Ureter (tissue), 1 donor: ENCODE data around the gene AP1G1. TPM values are rescaled to one million over a fixed set of nuclear protein-coding genes. Genes with fewer than 3 reads are reported as not detected.
A peak's percentile ranks its signal among the peaks of the same experiment; 100 is the strongest.

ENCODE experiments used
- DNase-seq: peaks from one replicate; pipeline ENCODE4 v3.0.0-alpha.2; 2020; ENCODE audit warnings: low spot score
- total RNA-seq: library from RNA; stranded (reverse); gene quantifications from one replicate; pipeline ENCODE4 v1.2.4, GENCODE V29; 2023
- donor health status: DM: yes; HTN: yes; CAD: no.

AP1G1 gene
- total RNA-seq, 1 donor from 2014 or later, result 117 TPM

DNA sequence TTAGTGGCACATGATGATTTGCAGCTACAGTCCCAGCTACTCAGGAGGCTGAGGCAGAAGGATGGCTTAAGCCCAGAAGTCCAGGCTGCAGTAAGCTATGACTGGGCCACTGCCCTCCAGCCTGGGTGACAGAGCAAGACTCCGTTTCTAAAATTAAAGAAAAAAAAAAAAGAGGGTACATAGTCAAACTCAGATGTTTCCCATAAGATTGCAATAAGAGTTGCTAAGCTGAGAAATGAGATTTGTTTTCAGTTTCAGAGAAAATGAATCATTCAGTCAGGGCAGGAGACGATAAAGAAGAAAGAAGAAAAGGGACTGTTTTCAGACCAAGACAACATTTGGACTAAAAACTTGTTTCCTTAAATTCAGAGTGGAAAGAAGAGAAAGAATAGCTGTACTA lies 54.0 kb downstream of the AP1G1 start:
- DNase-seq, result no peak

DNA sequence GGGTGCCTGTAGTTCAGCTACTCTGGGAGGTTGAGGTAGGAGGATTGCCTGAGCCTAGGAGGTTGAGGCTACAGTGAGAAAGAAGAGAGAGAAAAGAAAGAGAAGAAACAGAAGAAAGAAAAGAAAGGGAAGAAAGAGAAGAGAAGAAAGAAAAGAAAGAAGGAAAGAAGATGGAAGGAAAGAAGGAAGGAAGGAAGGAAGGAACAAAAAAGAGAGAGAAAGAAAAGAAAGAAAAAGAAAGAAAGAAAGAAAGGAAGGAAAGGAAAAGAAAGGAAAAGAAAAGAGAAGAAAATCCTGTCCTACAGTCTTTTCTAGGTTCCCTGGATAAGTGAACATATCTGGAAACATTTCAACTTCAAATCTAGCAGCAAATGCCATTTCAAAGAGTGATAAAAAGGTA lies 54.5 kb downstream of the AP1G1 start:
- no peak for DNase-seq

DNA sequence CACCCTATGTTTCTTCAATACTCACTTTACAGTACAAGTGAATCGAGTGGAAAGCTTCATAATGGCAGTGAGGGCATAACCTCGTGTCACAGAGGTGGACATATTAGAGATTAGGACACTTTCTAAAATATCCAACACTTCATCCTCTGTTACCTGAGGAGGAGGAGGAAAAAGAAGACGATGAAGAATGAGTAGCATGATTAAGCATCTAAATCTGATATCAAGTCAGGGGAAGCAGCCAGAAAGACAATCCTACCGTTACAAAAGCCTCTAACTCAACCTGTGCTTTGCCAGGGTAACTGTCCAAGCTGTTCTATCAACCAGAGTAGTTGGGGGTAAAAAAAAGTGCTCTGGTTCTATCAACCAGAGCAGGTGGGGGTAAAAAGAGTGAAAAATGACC lies 60.4 kb downstream of the AP1G1 start:
- DNase-seq, result no peak

DNA sequence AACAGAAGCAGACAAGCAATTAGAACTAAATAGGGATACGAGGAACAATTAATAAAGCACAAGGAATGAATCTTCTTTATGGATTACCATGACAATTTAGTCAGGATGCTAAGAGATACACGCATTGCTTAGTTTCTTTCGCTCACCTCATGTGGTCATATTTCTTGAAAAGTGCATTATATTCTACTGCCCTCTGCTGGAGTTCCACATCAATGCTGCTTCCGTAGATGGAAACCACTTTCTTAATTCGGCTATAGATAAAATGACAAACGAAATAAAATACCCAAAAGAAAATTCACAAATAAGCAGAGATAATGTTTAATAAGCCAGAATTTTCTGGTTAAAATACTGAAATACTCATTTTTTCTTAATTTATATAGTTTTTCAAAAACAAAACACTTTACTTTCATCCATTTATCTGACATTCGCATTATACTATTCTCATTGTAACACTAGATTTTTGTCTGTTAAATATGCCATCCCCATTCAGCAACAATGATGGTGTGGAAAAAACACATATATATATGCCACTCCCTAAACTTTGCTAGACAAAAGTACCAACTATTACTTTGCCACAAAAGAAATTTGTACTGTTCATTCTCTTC lies 62.1 kb downstream of the AP1G1 start:
- no peak for DNase-seq

DNA sequence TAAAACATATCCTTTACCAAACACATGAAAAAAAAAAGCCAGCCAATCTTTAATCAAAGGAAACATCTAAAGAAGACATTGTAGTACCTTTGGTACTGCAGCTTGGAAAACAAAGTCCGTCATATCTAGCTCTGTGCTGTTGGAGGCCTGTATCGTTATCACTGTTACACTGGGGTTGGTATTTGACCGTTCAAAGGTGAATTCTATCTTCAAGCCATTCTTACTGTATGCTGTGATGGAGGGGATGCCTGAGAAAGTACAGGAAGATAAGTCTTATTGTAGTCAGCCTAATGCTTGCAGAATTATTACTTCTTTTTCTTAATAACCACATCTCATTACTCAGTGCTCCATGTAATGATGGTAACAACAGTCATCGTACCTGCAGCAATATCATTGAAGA lies 69.8 kb downstream of the AP1G1 start:
- no peak for DNase-seq

DNA sequence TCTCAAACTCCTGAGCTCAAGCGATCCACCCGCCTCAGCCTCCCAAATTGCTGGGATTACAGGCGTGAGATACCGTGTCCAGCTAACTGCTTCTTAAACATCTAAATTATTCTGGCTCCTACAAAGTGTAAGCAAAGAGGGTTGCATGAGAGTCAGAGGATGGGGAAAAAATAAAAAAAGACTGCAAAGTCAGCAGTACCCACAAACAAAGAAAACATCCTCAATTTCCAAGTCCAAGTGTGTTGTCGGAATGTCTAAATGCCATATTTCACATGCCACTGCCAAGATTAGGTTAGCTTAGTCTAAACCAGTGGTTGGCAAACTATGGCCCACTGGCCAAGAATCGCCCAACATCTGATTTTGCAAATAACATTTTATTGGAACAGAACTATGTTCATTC lies 71.1 kb downstream of the AP1G1 start:
- DNase-seq, result no peak

DNA sequence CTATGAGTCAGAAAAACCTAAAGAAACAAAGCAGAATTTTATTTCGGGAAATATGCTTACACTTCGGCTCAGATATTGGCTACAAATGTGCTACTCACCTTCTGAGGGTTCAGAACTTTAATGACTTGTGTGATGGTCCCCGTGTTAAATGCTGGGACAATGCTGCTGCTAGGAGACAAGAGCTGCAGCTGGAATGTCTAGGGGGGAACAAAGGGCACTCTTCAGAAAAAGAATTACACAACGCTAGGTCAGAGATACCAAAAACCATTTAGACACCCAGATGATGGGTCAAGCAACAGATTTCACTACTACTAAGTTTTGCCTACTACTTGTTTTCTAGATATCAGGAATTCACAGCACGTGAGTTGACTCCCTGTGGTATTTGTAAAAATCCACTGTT lies 74.1 kb downstream of the AP1G1 start:
- DNase-seq, result no peak

DNA sequence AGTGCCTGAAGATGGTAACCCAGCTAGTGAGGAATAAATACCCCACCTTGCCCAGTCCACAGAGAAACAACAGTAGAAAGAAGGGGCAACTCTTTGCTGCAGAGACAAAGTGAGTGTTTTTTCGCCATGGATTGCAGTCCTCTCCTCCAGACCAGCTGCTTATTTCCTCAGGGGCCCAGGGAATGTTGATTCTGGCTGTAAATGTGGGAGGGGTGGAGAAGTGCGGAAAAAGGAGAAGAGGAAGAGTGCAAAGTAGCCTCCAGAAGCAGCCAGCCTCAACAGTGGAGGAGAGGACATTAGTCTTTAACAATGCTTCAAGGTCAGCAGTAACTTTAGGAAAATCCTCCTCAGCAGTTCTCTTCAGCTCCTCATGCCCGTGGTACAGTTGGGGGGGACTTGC lies 76.0 kb downstream of the AP1G1 start:
- no peak for DNase-seq

DNA sequence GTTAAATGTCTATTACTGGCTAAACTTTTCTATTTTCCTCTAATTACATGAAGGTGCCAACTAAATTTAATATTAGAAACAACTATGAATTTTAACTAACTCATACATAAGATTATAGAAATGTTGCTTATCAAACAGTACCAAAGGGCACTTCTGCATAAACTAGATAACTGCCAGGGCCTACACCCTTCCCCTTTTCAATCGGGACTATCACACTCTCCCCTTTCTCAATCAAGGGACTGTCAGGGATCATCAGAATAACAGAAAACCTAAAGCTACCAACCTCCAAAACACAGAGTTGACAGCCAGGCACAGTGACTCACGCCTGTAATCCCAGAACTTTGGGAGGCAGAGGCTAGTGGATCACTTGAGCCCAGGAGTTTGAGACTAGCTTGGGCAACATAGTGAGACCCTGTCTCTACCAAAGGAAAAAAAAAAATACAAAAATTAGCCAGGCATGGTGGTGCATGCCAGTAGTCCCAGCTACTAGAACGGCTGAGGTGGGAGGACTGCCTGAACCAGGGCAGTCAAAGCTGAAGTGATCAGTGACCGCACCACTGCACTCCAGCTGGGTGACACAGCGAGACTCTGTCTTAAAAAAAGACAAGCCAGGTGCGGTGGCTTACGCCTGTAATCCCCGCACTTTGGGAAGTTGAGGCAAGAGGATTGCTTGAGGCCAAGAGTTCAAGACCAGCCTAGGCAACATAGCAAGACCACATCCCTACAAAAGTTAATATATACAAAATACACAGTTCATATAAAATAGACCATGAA lies 80.9 kb downstream of the AP1G1 start:
- DNase-seq, result no peak

DNA sequence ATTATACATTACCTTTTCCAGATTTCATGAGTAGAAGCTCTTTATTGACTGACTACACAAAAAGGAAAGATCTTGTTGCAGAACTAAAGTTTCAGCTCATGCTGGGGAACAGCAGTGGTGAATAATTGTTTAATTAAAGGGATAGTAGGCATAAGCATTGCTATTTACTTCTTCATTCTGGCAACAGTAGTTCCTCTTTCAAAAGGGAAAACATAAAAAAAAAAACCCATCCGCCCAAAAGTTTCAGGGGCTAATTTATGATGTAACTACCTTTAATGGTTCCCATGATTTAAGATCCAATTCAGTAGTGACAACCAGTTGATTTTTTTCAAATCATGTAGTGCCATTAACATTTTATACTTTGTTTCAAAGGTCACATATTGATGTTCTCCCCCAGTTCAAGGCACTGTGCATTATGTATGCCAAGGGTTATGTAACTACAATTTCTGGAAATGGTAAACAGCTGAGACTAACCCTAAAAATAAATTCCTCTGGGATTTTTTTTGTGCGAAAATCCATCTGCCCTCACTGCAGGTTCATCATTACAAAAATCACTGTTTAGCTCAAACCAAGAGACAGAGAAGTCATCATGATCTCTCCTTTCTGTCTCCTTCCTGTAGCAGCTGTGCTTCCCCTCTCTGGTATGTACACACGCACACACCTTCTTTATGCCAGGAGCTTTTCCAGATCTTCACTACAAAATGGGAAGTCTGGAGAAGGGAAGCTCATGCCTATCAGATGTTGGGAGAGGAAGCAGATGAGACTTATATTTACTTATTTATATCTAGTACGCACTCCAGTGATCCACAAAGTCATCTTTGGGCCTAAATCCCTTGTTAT lies 81.9 kb downstream of the AP1G1 start:
- DNase-seq, result no peak

DNA sequence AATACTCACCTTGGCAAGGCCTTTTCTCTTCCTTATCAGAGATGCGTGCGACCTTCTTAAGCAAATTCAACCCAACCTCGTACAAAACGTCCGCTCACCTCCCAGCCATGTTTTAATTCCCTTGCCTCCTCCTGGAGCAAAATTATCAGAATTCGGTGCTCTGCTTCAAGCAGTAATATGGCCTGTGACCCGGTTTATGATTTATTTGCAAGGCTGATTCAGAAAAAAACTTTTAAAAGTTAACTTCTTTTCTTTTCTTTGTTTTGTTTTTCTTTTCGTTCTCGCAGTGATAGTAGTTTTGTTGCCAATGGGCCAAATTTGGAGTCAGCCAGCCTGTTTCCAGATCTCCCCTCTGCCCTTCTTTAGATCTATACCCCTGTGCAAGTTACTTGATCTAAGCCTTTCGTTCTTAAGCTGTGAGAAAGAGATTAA lies 84.3 kb downstream of the AP1G1 start, which contains the start of gene PHLPP2:
Gene PHLPP2, minus strand, starts transcription at position 382 of the 432 bp plus-strand sequence. CDS start 9,906 bp downstream, outside the sequence.
- no peak for DNase-seq

DNA sequence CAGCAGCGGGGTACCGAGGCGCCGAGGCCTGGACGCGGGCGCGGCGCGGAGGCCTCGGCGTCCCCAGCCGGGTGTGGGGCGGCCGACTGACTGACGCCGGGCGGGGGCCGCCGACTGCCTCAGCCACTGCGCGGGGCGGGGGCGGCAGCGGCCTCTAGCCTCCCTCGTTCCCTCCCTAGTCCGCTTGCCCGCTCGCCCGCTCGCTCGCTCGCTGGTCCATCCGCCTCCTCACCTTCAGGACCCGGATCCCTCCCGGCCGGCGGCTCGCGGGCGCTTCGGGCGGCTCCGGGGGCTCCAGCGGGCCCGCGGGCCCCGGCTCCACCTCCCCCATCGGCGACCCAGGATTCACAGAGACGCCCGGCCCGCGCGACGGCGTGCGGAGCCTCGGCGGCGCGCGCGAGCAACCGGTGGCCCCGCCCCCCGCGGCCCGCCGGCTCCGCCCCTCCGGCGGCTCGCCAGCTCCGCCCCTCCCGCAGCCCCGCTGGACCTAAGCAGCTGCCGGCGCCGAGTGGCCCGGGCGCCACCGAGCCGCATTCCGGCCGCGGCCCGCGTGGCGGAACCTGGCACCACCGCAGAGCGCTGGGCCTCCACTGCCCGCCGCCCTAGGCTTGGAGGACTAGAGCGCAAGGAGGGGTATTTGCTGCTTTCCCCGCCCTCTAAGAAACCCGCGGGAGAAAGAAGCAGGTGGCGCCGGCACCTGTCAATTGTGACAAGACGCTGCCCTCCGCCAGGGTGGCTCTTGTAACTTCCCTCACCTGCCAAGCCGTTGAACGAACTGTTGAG lies 84.9 kb downstream of the AP1G1 start:
- peak; percentile 71 for DNase-seq

DNA sequence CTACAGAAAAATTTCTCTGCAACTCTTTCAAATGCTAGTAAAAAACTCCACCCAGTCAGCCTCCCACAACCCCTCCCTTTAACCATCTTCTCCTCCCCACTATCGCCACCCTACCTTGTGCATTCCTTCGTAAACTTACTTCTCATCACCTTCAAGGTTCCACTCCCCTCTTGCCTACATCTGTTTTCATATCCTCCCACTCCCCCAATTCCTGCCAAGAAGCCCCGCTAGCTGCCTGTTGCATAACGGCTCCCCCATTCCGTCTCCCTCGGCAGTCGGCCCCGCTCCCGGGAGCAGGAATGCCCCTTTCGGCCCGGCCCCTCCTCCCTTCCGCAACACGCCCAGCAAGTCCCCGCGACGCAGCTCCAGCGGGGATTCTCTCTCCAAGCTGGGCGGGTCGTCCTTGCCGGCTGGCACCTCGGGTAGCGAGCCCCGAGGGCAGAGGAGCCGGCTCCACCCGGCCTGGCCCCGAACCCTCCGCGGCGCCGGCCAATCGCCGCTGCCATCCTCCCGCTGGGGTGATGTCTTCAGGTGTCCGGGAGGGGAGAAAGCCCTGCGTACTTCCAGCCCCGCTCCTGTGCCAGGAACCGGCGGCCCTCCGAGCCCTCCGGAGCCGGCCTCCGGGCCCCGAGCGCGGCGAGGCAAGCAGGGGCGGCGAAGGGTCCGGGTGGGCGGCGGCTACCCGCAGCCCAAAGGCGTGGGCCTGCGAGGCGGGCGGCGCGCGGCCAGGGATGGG lies 85.7 kb downstream of the AP1G1 start:
- DNase-seq, result peak; percentile 56

DNA sequence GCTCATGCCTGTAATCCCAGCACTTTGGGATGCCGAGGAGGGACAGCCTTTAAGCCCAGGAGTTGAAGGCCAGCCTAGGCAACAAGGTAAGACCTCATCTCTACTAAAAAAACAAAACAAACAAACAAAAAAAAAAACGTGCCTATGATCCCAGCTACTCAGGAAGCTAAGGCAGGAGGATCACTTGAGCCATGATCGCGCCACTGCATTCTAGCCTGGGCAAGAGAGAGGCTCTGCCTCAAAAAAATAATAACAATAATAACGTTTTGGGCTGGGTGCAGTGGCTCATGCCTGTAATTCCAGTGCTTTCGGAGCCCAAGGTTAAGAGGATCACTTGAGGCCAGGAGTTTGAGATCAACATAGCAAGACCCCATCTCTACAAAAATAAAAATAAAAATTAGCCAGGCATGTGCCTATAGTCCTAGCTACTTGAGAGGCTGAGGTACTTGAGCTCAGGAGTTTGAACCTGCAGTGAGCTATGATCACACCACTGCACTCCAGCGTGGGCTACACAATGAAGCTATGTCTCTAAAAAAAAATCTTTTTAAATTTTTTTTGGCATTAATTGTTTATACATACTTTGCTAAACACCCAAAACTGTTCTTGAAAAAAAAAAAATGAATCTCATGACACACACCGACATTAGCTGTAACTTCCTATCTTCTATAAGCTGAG lies 87.4 kb downstream of the AP1G1 start:
- DNase-seq, result no peak

DNA sequence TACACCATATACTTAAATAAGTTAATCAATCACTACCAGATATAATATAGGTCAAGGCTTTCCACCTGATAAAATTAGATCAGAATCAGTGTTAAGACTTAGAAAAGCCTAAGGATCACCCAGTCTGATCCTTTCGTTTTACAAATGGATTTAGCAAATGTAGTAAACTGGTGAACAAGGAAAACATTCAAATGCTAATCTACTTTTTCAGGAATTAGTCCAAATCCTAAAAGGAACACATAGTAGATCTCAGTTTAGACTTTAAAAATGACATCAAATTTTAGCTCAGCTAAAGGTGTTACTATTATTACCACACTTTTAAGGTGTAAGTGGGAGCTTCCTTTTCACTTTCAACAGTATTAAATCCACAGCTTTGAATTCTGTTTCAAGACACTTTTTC lies 96.1 kb downstream of the AP1G1 start:
- DNase-seq, result no peak

DNA sequence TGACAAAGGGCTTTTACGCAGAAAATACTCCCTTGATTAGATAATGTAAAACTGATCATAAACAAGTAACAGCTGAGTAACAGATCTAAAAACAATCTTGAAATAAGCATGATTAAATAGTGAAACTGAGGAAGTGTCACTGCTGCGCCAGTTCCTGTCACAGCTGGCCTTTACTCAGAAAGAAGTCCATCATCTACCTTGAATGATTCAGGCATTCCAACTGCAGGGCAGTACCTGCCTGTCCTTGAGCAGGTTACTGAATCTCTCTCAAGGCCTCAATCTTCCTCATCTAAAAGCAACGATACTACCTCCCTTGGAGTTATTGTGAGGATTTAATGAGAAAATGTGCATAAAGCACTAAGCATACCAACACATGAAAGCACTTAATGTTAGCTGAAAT lies 96.8 kb downstream of the AP1G1 start:
- DNase-seq, result no peak

DNA sequence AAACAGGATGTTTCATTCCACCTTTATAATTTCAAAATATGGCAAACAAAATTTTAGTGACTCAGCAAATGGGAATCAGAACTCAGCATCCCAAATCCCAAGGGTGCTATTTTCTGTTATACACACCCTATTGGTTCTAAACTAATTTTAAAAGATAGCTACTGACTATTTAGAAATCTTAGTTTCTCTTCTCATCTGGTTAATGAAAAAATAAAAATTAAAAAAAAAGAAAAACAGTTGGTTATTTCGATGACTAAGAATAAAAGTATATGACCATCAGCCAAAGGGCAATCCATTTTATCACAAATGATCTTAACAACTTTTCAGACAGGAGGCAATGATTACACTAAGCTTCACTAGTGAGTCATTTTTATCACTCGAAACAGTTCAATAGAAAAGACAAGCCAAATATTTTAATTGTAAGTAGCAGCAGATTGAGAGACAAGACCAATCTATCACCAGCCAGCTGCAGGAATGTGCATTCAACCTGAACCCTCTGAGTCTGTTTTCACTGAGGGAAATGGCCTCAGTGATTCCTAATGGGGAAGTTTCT lies 99.3 kb downstream of the AP1G1 start:
- DNase-seq, result no peak

DNA sequence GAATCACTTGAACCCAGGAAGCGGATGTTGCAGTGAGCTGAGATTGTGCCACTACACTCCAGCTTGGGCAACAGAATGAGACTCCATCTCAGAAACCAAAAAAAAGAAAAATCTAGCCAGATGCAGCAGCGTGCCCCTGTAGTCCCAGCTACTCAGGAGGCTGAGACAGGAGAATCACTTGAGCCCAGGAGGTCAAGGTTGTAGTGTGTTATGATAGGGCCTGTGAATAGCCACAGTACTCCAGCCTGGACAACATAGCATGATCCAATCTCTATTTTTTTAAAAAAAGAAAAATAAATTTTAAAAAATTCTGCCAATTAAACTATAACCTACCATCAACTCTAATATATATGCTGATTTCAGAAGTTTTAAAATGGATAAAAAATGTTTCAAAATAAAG lies 99.9 kb downstream of the AP1G1 start:
- no peak for DNase-seq

DNA sequence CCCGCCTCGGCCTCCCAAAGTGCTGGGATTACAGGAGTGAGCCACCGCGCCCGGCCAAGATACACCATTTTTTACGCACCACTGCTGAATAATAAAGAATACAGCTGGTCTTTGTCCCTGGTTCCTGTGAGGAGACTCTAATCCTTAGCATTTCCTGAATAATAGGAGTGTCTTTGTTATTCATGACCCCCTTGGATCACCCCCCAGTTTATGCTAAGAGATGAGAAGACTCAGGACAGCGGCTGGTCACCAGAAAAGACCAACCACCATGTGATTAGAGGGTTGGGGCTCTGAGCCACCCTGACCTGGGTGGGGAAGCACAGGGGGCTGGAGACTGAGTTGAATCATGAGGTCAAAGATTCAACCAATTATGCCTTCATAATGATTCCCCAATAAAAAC lies 101.4 kb downstream of the AP1G1 start:
- no peak for DNase-seq

DNA sequence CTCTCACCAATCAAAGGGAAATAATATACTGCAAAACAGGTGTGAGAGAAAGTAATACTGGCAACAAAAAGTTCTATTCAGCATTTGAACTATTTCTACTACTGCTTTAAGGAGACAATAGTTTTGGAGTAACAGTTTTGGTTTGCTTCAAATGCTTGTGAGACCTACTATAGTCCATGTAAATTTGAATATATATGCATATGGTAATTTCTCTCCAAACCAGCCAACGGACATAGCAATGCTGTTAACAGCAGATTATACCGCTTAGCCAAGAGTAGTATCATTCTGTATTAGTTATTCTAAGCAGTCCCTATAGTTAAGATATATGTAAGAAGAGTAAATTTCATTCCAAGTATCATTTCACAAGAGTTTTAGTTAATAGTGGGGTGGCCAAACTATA lies 102.6 kb downstream of the AP1G1 start:
- no peak for DNase-seq
